ENCODE data around the gene PRX.

GRCh38 chr19:40392123-40392522 lies 21.1 kb downstream of the PRX start:
- TF ChIP-seq GATA2 (IDR thresholded peaks at IDR 0.05; ENCODE audit: low read depth, low read length) (no peak), GATA3 (IDR thresholded peaks at IDR 0.05; ENCODE audit: low read depth, low read length) (no peak)
